ACC112 (cell line): ENCODE measurements around the gene KIF5C.

Experiments used
- H2AFZ ChIP-seq: fragments of 200-600 bp; sonication (generic); one replicate; pipeline ENCODE4 v1.6.0; 2017; ENCODE audit warnings: antibody characterized with exemption, low read length; ENCODE audit not compliant: unreplicated experiment
- H3K27ac ChIP-seq: fragments of 200-600 bp; sonication (generic); 2 replicates; pipeline ENCODE4 v1.5.1; 2014; ENCODE audit warnings: low read depth, mild to moderate bottlenecking, antibody characterized with exemption, low read length, moderate library complexity
- H3K27me3 ChIP-seq: fragments of 200-600 bp; sonication (generic); 2 replicates; pipeline ENCODE4 v1.6.1; 2014; ENCODE audit warnings: mild to moderate bottlenecking, antibody characterized with exemption, low read length, moderate library complexity, mixed read lengths; ENCODE audit not compliant: insufficient read depth
- H3K36me3 ChIP-seq: fragments of 200-600 bp; sonication (generic); 2 replicates; pipeline ENCODE4 v1.6.1; 2016; ENCODE audit warnings: mild to moderate bottlenecking, antibody characterized with exemption, low read length, moderate library complexity, mixed read lengths; ENCODE audit not compliant: insufficient read depth
- H3K4me1 ChIP-seq: fragments of 200-600 bp; sonication (generic); one replicate; pipeline ENCODE4 v1.6.1; 2016; ENCODE audit warnings: low read length, mixed read lengths; ENCODE audit not compliant: insufficient read depth, unreplicated experiment, control insufficient read depth
- H3K4me3 ChIP-seq: fragments of 200-600 bp; sonication (generic); 2 replicates; pipeline ENCODE4 v1.5.1; 2014; ENCODE audit warnings: mild to moderate bottlenecking, low read depth, low read length
- H3K79me2 ChIP-seq: fragments of 200-600 bp; sonication (generic); one replicate; pipeline ENCODE4 v1.6.0; 2016; ENCODE audit warnings: low read length; ENCODE audit not compliant: control insufficient read depth, unreplicated experiment, insufficient read depth

KIF5C gene

GRCh38 chr2:148984449-148984848, 109.4 kb downstream of the KIF5C start:
- Histone ChIP-seq H3K27me3 (peaks cover 33% of the 10 kb centered on the region; the same call in 1 of the 2 replicates), H3K4me1 (no peaks in the 10 kb centered on the region), H3K36me3 (no peaks in the 10 kb centered on the region), H3K79me2 (no peaks in the 10 kb centered on the region), H3K27ac (no peak overlapping the region), H3K4me3 (no peak overlapping the region), H2AFZ (no peak overlapping the region)

GRCh38 chr2:148987286-148987685, 112.3 kb downstream of the KIF5C start:
- Histone ChIP-seq H3K79me2 (no peaks in the 10 kb centered on the region), H3K36me3 (no peaks in the 10 kb centered on the region), H3K27ac (no peak overlapping the region)

GRCh38 chr2:148988337-148988736, 113.3 kb downstream of the KIF5C start:
- Histone ChIP-seq H3K36me3 (no peaks in the 10 kb centered on the region), H3K27ac (no peak overlapping the region), H3K4me1 (no peaks in the 10 kb centered on the region), H3K79me2 (no peaks in the 10 kb centered on the region), H2AFZ (no peak overlapping the region), H3K4me3 (no peak overlapping the region), H3K27me3 (peaks cover 25% of the 10 kb centered on the region; the same call in 1 of the 2 replicates)

More at GRCh38 chr2:148987286-148987685, 112.3 kb downstream of the KIF5C start:
- Histone ChIP-seq H2AFZ (no peak overlapping the region), H3K4me1 (no peaks in the 10 kb centered on the region), H3K27me3 (peaks cover 26% of the 10 kb centered on the region; the same call in 1 of the 2 replicates), H3K4me3 (no peak overlapping the region)

GRCh38 chr2:148989882-148990493, 115.0 kb downstream of the KIF5C start:
- peaks cover 31% of the 10 kb centered on the region; the same call in 1 of the 2 replicates for H3K27me3 ChIP-seq
- H2AFZ ChIP-seq = no peak overlapping the region
- H3K27ac ChIP-seq = no peak overlapping the region
- no peaks in the 10 kb centered on the region for H3K79me2 ChIP-seq
- no peak overlapping the region for H3K4me3 ChIP-seq
- no peaks in the 10 kb centered on the region for H3K36me3 ChIP-seq
- H3K4me1 ChIP-seq = no peaks in the 10 kb centered on the region

GRCh38 chr2:148990968-148991367, 115.9 kb downstream of the KIF5C start:
- Histone ChIP-seq H3K4me1 (no peaks in the 10 kb centered on the region), H3K27ac (no peak overlapping the region), H3K27me3 (peaks cover 29% of the 10 kb centered on the region; the same call in 1 of the 2 replicates), H3K36me3 (no peaks in the 10 kb centered on the region), H3K4me3 (no peak overlapping the region), H2AFZ (no peak overlapping the region), H3K79me2 (no peaks in the 10 kb centered on the region)

- H3K27ac ChIP-seq = no peak overlapping the region
- H3K79me2 ChIP-seq = no peaks in the 10 kb centered on the region
- H3K36me3 ChIP-seq = no peaks in the 10 kb centered on the region
- peaks cover 33% of the 10 kb centered on the region for H3K27me3 ChIP-seq
- H3K4me3 ChIP-seq = no peak overlapping the region
- H3K4me1 ChIP-seq = no peaks in the 10 kb centered on the region
- no peak overlapping the region for H2AFZ ChIP-seq
These were observed 117.4 kb downstream of the KIF5C start for GRCh38 chr2:148992448-148992847.

GRCh38 chr2:148993351-148993750, 118.3 kb downstream of the KIF5C start:
- H3K79me2 ChIP-seq = no peaks in the 10 kb centered on the region
- H3K4me3 ChIP-seq = no peak overlapping the region
- H2AFZ ChIP-seq = no peak overlapping the region
- H3K36me3 ChIP-seq = no peaks in the 10 kb centered on the region
- H3K27ac ChIP-seq = no peak overlapping the region
- H3K27me3 ChIP-seq = peaks cover 35% of the 10 kb centered on the region
- H3K4me1 ChIP-seq = no peaks in the 10 kb centered on the region

- H3K4me1 ChIP-seq = no peaks in the 10 kb centered on the region
- peaks cover 34% of the 10 kb centered on the region for H3K27me3 ChIP-seq
- H3K36me3 ChIP-seq = no peaks in the 10 kb centered on the region
These were observed 119.3 kb downstream of the KIF5C start for GRCh38 chr2:148994341-148994740.

GRCh38 chr2:148996805-148997204, 121.8 kb downstream of the KIF5C start:
- no peak overlapping the region for H3K27ac ChIP-seq
- H3K79me2 ChIP-seq = no peaks in the 10 kb centered on the region
- no peaks in the 10 kb centered on the region for H3K4me1 ChIP-seq
- no peak overlapping the region for H3K4me3 ChIP-seq
- no peak overlapping the region for H2AFZ ChIP-seq
- H3K27me3 ChIP-seq = peaks cover 53% of the 10 kb centered on the region
- no peaks in the 10 kb centered on the region for H3K36me3 ChIP-seq

More at GRCh38 chr2:148994341-148994740, 119.3 kb downstream of the KIF5C start:
- Histone ChIP-seq H3K27ac (no peak overlapping the region), H3K4me3 (no peak overlapping the region), H3K79me2 (no peaks in the 10 kb centered on the region), H2AFZ (no peak overlapping the region)

- Histone ChIP-seq H3K27ac (no peak overlapping the region), H3K4me3 (no peak overlapping the region), H2AFZ (no peak overlapping the region), H3K79me2 (no peaks in the 10 kb centered on the region), H3K4me1 (no peaks in the 10 kb centered on the region), H3K27me3 (peaks cover 49% of the 10 kb centered on the region), H3K36me3 (no peaks in the 10 kb centered on the region)
These were observed 123.3 kb downstream of the KIF5C start for GRCh38 chr2:148998165-148998830.

GRCh38 chr2:148998831-148999200, 123.8 kb downstream of the KIF5C start:
- Histone ChIP-seq H3K36me3 (no peaks in the 10 kb centered on the region), H3K27ac (no peak overlapping the region), H3K79me2 (no peaks in the 10 kb centered on the region), H2AFZ (no peak overlapping the region), H3K4me3 (no peak overlapping the region), H3K4me1 (no peaks in the 10 kb centered on the region), H3K27me3 (peaks cover 49% of the 10 kb centered on the region)
